Amygdala (tissue), 56 donors: ENCODE measurements around the gene C4BPB.

Experiments
- DNase-seq, 56 donors: peaks; one replicate each; lab custom pipeline; 2025; lab: John Stamatoyannopoulos, UW

Gene C4BPB

DNA sequence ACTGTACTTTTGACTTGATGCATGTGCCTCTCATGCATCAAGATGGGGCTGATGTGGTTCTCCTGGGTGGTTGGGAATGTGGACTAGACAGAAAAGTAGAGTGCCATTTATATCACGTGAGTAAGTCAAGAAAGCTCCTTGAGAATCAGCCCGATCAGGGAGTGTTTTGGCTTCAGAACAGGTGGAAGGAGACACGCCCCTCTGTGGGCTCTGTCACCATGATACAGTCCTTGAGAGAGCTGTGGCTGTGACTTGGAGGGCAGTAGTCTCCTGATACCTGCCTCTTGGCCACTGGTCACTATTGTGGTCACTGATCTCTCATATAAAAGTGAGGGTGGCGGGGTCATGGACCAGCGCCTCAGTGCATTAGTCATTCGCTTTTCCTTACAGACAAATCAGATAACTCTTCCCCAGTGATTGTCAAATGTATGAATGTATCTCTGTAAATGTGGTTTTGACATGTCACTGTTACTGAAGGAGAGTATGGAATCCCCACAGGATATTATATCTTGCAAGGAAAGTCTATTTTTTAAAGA lies 8.9 kb upstream of the C4BPB start:
- DNase-seq, result no peak

- DNase-seq, result no peak
These were observed 7.6 kb upstream of the C4BPB start for GRCh38 chr1:207081088-207081487.

DNA sequence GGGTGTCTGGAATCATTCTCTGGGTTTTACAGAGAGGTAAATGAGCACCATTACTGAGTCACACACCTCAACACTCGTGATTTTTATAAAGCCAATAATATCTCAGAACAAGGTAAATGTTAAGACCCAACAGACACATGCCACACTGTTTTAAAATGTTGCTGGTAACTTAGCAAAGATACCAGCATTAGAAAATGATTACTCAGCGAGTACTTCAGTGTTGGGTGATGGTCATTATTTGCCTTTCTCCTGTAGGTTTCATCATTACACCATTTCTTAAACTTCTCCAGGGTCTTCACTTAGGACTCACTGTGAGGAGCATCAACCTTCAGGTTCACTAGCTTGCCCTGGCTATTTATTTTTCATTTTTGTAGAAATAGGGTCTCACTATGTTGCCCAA lies 6.9 kb upstream of the C4BPB start:
- DNase-seq, result no peak

GRCh38 chr1:207084232-207084631 lies 4.4 kb upstream of the C4BPB start:
- no peak for DNase-seq

DNA sequence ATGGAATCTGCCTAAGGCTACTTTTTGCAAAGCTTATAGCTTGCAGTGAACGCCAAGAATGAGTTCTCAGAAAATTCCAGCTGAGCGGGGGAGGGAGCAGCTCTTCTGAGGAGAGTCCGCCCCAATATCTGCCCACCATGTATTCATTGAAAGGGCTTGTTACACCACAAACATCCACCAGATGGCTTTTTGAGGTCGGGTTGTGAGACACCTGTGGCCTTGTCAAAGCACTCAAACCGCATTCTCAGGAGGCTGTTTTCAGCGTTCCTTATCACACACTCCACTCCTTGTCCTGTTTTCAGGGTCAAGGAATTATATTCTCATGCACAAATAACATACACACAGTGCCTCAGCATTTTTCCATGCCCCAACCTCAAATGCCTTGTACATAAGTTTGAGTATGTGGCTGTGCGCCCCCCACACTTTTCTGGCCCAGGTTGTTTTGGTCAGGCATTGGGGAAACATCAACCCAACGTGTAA lies 3.9 kb upstream of the C4BPB start:
- DNase-seq, result peak in 14 of 56 donors; percentile 2 to 59 (median 17)

- DNase-seq, result no peak
These were observed 2.8 kb upstream of the C4BPB start for GRCh38 chr1:207085887-207086286.

GRCh38 chr1:207088161-207088560 lies 499 bp upstream of the C4BPB start:
- no peak for DNase-seq

- DNase-seq, result no peak
These were observed 1.1 kb downstream of the C4BPB start for GRCh38 chr1:207089627-207090355.

DNA sequence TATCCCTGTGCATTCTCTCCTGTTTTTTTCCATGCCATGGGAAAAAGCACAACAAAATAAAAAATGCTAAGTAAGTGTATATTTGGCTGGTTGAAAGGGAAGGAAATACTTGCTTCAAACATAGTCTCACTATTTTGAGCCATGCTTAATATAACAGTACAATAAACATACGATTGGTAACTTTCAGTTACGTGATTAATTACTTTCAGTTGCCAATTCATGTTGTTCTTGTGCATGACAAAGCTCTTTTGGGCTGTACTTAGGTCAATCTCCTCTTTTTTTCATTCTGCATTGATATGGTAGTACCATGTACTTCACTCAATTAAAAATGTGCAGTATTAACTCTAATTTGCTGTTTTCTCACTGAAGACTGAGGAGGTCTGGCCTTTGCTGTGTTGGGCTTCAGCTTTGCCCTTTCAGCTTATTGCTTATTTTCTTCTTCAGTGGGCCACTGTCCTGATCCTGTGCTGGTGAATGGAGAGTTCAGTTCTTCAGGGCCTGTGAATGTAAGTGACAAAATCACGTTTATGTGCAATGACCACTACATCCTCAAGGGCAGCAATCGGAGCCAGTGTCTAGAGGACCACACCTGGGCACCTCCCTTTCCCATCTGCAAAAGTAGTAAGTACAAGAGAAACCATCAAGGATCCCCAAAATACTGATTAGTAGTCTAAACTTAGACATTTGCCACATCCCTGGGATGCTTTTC lies 2.7 kb downstream of the C4BPB start:
- no peak for DNase-seq

- DNase-seq, result no peak
These were observed 5.3 kb downstream of the C4BPB start for GRCh38 chr1:207093944-207094343.

- DNase-seq, result no peak
These were observed 9.2 kb downstream of the C4BPB start for GRCh38 chr1:207097871-207098324.

GRCh38 chr1:207101720-207102119 lies 13.1 kb downstream of the C4BPB start:
- no peak for DNase-seq

DNA sequence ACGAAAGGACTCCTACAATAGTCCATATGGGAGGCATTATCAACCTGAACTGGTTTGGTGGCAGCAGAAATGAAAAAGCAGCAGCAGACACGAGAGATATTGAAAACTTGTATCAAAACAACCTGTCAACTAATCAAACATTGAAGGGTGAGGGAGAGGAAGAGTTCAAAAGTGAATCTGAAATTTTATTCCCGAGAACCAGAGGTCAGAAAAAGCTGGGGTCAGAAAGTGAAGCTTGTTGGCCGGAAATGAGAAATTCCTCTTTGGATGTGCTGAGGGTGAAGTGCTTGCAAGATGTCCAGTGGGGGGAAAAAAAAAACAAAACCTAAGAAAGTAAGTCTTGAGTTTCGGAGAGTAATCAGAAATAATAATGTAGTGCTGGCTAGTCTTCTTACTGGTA lies 13.5 kb downstream of the C4BPB start:
- no peak for DNase-seq

- no peak for DNase-seq
These were observed 14.0 kb downstream of the C4BPB start for GRCh38 chr1:207102659-207103058.

GRCh38 chr1:207103892-207104373 lies 15.3 kb downstream of the C4BPB start, which contains the start of gene C4BPA:
TSS of gene C4BPA (plus strand) at chr1:207104233. CDS start at chr1:207113026, 8,793 bp downstream.
- DNase-seq, result no peak

- DNase-seq, result no peak
These were observed 20.3 kb downstream of the C4BPB start for GRCh38 chr1:207109004-207109403.

DNA sequence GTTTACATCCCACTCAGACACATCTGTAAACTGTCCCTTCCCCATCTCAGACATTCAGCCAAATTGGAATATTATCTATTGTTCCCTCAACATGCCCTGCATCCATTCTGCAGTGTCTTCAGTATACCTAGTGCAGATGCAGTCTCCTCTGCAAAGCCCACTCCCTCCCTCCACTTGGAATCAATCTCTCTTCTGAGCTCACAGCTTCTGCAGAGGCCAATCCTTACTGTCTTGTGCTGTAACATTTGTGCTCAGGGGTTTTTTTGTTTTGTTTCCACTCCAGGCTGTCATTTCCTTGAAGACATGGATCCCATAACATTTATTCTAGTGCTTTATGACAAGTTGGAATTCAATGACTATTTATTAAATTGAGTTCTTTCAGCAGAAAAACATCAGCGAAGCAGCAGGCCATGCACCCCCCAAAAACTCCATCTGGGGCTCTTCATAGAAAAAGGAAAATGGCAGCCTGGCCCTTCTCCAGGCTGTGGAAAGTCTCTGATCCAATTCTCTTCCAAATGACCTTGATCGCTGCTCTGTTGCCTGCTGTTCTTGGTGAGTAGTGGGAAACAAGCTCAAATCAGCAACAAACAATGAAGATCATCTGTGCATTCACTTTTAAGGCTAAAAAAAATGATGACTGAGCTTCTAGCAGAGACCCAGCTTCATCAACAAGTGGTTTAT lies 24.1 kb downstream of the C4BPB start:
- no peak for DNase-seq

- DNase-seq, result no peak
These were observed 26.6 kb downstream of the C4BPB start for GRCh38 chr1:207115269-207115668.

GRCh38 chr1:207124389-207124788 lies 35.7 kb downstream of the C4BPB start:
- no peak for DNase-seq

DNA sequence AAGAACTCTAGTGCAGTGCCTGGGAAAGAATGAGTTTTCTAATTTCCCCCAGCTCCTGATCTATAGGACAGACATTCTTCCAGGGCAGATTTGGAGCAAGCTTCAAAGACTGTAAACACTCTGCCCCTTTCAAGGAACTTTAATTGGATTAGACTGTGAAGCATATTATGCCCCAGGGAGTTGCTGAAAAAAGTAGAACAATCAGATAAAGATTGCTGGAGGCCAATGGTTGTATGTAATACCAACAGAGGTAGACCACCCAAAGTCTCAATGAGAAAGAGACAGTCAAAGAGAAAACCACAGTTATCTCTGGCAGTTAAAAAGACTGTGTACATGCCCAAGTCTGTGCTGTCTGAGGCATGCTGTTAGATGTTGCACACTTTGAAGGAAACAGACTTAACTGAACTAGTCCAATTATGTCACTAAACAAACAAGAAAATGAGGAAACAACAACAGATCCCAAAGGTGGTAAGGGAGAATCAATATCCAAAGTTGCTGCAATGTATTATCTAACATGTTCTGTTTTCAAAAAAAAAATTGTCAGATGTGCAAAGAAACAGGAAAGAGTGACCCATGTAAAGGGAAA lies 39.8 kb downstream of the C4BPB start:
- no peak for DNase-seq
